B cell (primary cell): ENCODE results near the gene HS3ST2. TPM values are rescaled to one million over a fixed set of nuclear protein-coding genes. Genes with fewer than 3 reads are reported as not detected.

ENCODE experiments used
- ATAC-seq: fragments of 200-7000 bp; cut with Tn5 transposase; one replicate; pipeline ENCODE4 v1.10.0; 2021; ENCODE audit warnings: low read depth, mild to moderate bottlenecking, moderate number of reproducible peaks, moderate library complexity
- CTCF ChIA-PET: fragments of 350-600 bp; sonication (Branson Sonifier 250); formaldehyde crosslinking; loops from one replicate; lab custom pipeline; 2021; ENCODE audit warnings: antibody characterized with exemption, inconsistent platforms; lab: Charles Lee
- POLR2A ChIA-PET: fragments of 350-600 bp; sonication (Branson Sonifier 250); formaldehyde crosslinking; loops from one replicate; lab custom pipeline; 2021; ENCODE audit warnings: antibody characterized with exemption; lab: Charles Lee
- DNase-seq: peaks from one replicate; pipeline ENCODE4 v3.0.0; 2013
- H2AFZ ChIP-seq: 2 replicates; pipeline ENCODE4 v1.6.1; 2012; ENCODE audit warnings: mild to moderate bottlenecking, low read depth, low read length; ENCODE audit not compliant: insufficient read depth, poor library complexity, severe bottlenecking
- H3K27ac ChIP-seq, 2 donors: 1 replicate in 1 of 2; 2 replicates in 1 of 2; pipeline ENCODE4 v1.5.1; 2012 to 2013; ENCODE audit warnings: low read length in 2 of 2, mild to moderate bottlenecking in 2 of 2, moderate library complexity in 1 of 2
- H3K27me3 ChIP-seq, 4 experiments: fragments of 200-600 bp in 1 of 4; sonication (generic) in 1 of 4; replicated peaks in 1 of 4; 1 replicate in 2 of 4; 2 replicates in 2 of 4; pipeline versions ENCODE4 v1.6.1 to v1.7.0; 2013 to 2016; ENCODE audit warnings: low read length in 3 of 4, mild to moderate bottlenecking in 2 of 4, mixed read lengths in 1 of 4, moderate library complexity in 1 of 4; ENCODE audit not compliant: insufficient read depth in 4 of 4, control insufficient read depth in 3 of 4; ENCODE audit errors: control extremely low read depth in 1 of 4
- H3K36me3 ChIP-seq, 2 experiments: replicated peaks in 1 of 2; 1 replicate in 1 of 2; 2 replicates in 1 of 2; pipeline versions ENCODE4 v1.6.1 to v1.7.1; 2013; ENCODE audit warnings: low read length in 1 of 2; ENCODE audit not compliant: insufficient read depth in 2 of 2, control insufficient read depth in 1 of 2; ENCODE audit errors: control extremely low read depth in 1 of 2, extremely low read depth in 1 of 2
- H3K4me1 ChIP-seq, 2 donors: fragments of 200-600 bp in 1 of 2; sonication (generic) in 1 of 2; 1 replicate in 1 of 2; 2 replicates in 1 of 2; pipeline versions ENCODE4 v1.5.1 to v1.6.1; 2013 to 2017; ENCODE audit warnings: low read length in 2 of 2; ENCODE audit not compliant: control insufficient read depth in 2 of 2, insufficient read depth in 2 of 2
- H3K4me2 ChIP-seq: replicated peaks from 2 replicates; pipeline ENCODE3; 2012; ENCODE audit warnings: mild to moderate bottlenecking, low read depth, low read length; ENCODE audit not compliant: poor library complexity, severe bottlenecking
- H3K4me3 ChIP-seq, 5 experiments: fragments of 200-600 bp in 1 of 5; sonication (generic) in 1 of 5; 1 replicate in 3 of 5; 2 replicates in 2 of 5; pipeline versions ENCODE4 v1.5.1 to v1.7.0; 2011 to 2016; ENCODE audit warnings: low read length in 4 of 5, mild to moderate bottlenecking in 4 of 5, low read depth in 2 of 5, control low read depth in 1 of 5, moderate library complexity in 1 of 5; ENCODE audit not compliant: insufficient read depth in 1 of 5; ENCODE audit errors: control extremely low read depth in 1 of 5, extremely low read depth in 1 of 5
- H3K79me2 ChIP-seq: fragments of 200-600 bp; sonication (generic); one replicate; pipeline ENCODE4 v1.6.0; 2016; ENCODE audit warnings: low read length; ENCODE audit not compliant: control insufficient read depth, insufficient read depth
- H3K9ac ChIP-seq: fragments of 200-600 bp; sonication (generic); 2 replicates; pipeline ENCODE4 v1.6.1; 2017; ENCODE audit warnings: mild to moderate bottlenecking, low read length, moderate library complexity
- H3K9me3 ChIP-seq, 3 donors: one replicate each; pipeline versions ENCODE4 v1.6.1 to v1.7.1; 2013; ENCODE audit warnings: low read length in 2 of 3; ENCODE audit not compliant: control insufficient read depth in 2 of 3, insufficient read depth in 1 of 3; ENCODE audit errors: control extremely low read depth in 1 of 3
- H4K20me1 ChIP-seq: 2 replicates; pipeline ENCODE4 v1.6.0; 2012; ENCODE audit warnings: mild to moderate bottlenecking, low read length; ENCODE audit not compliant: insufficient read depth, control insufficient read depth, poor library complexity, severe bottlenecking
- H3K27ac Mint-ChIP-seq: one replicate; pipeline ENCODE4 v1.8.0; 2021; ENCODE audit warnings: mixed read lengths
- H3K27me3 Mint-ChIP-seq: one replicate; pipeline ENCODE4 v1.8.0; 2021; ENCODE audit warnings: mixed read lengths
- H3K4me1 Mint-ChIP-seq: one replicate; pipeline ENCODE4 v1.8.0; 2021; ENCODE audit warnings: mixed read lengths
- H3K4me3 Mint-ChIP-seq: one replicate; pipeline ENCODE4 v1.8.0; 2021; ENCODE audit warnings: mixed read lengths
- H3K9me3 Mint-ChIP-seq: one replicate; pipeline ENCODE4 v1.8.0; 2022; ENCODE audit warnings: mixed read lengths; ENCODE audit not compliant: insufficient read depth
- CTCF ChIP-seq: fragments of 200-600 bp; IDR thresholded peaks from one replicate; pipeline ENCODE4 v1.8.0; 2022; ENCODE audit warnings: antibody characterized with exemption, mild to moderate bottlenecking
- EZH2 ChIP-seq: IDR thresholded peaks from 2 replicates; pipeline ENCODE4 v1.6.1; 2012; ENCODE audit warnings: borderline replicate concordance, low read depth, mild to moderate bottlenecking, moderate library complexity, low read length; ENCODE audit not compliant: insufficient read depth, poor library complexity, severe bottlenecking
- WGBS: methylation state at CpG from one replicate; pipeline ENCODE4 v1.1.5; 2013; ENCODE audit warnings: missing lambda C conversion rate; ENCODE audit not compliant: insufficient coverage; 5-methylcytosine and 5-hydroxymethylcytosine counted together
- intact Hi-C: fragments of 100-400 bp; cut with micrococcal nuclease; formaldehyde crosslinking; loops from one replicate; pipeline ENCODE4 v1.10.0; 2022
- polyA plus RNA-seq: library from polyadenylated mRNA; depleted of rRNA; stranded (reverse); fragments of >200 nt; gene quantifications from 2 replicates; pipeline ENCODE4 v1.2.3, GENCODE V29; 2012
- total RNA-seq, 2 donors: library from RNA; stranded (reverse); fragments of 120-200 nt in 1 of 2; gene quantifications; 1 replicate in 1 of 2; 2 replicates in 1 of 2; pipeline versions ENCODE4 v1.2.3 to v1.2.4, GENCODE V29; 2013 to 2022

HS3ST2 gene
- total and polyA plus RNA-seq, 2 donors (not counting 1 experiment from before 2014, with no cell fraction given): not detected

GRCh38 chr16:22924492-22924891, 110.5 kb downstream of the HS3ST2 start:
- H3K27me3 Mint-ChIP-seq: peaks cover 3% of the 10 kb centered on the region
- DNase-seq: no peak
- POLR2A ChIA-PET: no interaction called here
- Histone ChIP-seq H2AFZ (no peak overlapping the region), H3K27me3 (peaks cover 0 to 10% (median 2%) of the 10 kb centered on the region in 4 experiments), H3K9me3 (peaks cover 0 to 2% (median 0%) of the 10 kb centered on the region in 3 donors), H3K4me2 (no peak overlapping the region), H3K4me1 (no peaks in the 10 kb centered on the region), H3K36me3 (no peaks in the 10 kb centered on the region), H3K27ac (no peak overlapping the region), H3K4me3 (no peak overlapping the region), H3K79me2 (no peaks in the 10 kb centered on the region), H4K20me1 (no peaks in the 10 kb centered on the region), H3K9ac (no peak overlapping the region)
- no peaks in the 10 kb centered on the region for H3K9me3 Mint-ChIP-seq
- no peak for TF ChIP-seq CTCF
- no peak for TF ChIP-seq EZH2
- no peak overlapping the region for H3K27ac Mint-ChIP-seq
- CTCF ChIA-PET: interaction anchor here (0.9 kb wide), 1 partner anchor 9 kb away, joined by 3 read pairs; no protein-coding TSS in a partner anchor
- H3K4me3 Mint-ChIP-seq: no peak overlapping the region
- intact Hi-C loops: no loop called here
- peaks cover 1% of the 10 kb centered on the region for H3K4me1 Mint-ChIP-seq
- 77% methylated on average over 4 of the region's 5 CpGs for WGBS
- no peak for ATAC-seq

- POLR2A ChIA-PET: no interaction called here
- Histone ChIP-seq H3K27ac (no peak overlapping the region), H3K4me1 (no peaks in the 10 kb centered on the region), H3K36me3 (no peaks in the 10 kb centered on the region), H3K4me2 (no peak overlapping the region), H3K79me2 (no peaks in the 10 kb centered on the region), H3K27me3 (peaks cover 0 to 7% (median 0%) of the 10 kb centered on the region in 4 experiments), H2AFZ (no peak overlapping the region), H4K20me1 (no peaks in the 10 kb centered on the region), H3K9me3 (peaks cover 0 to 2% (median 0%) of the 10 kb centered on the region in 3 donors), H3K9ac (no peak overlapping the region), H3K4me3 (no peak overlapping the region)
- intact Hi-C loops: no loop called here
- DNase-seq: no peak
- no peak for TF ChIP-seq EZH2
- no peak for TF ChIP-seq CTCF
- no peak overlapping the region for H3K27ac Mint-ChIP-seq
- CTCF ChIA-PET: no interaction called here
- WGBS: 79% methylated on average over 10 of the region's 10 CpGs
- peaks cover 3% of the 10 kb centered on the region for H3K4me1 Mint-ChIP-seq
- no peaks in the 10 kb centered on the region for H3K27me3 Mint-ChIP-seq
- no peak overlapping the region for H3K4me3 Mint-ChIP-seq
- ATAC-seq: no peak
- H3K9me3 Mint-ChIP-seq: no peaks in the 10 kb centered on the region
Measured at GRCh38 chr16:22926105-22926751, 112.3 kb downstream of the HS3ST2 start.
